HG03342 (cell line): ENCODE results near the gene CDH7.
A peak's percentile ranks its signal among the peaks of the same experiment; 100 is the strongest.

Source experiments
- ATAC-seq: cut with Tn5 transposase; IDR thresholded peaks from one replicate; pipeline ENCODE4 v1.9.1; 2021; ENCODE audit warnings: mild to moderate bottlenecking, moderate library complexity; ENCODE audit not compliant: unreplicated experiment

The CDH7 gene

GRCh38 chr18:65762556-65762955 lies 11.7 kb downstream of the CDH7 start:
- no peak for ATAC-seq

- no peak for ATAC-seq
Observed at GRCh38 chr18:65767406-65767805, 16.6 kb downstream of the CDH7 start.

- no peak for ATAC-seq
Observed at GRCh38 chr18:65768120-65768778, 17.4 kb downstream of the CDH7 start.

GRCh38 chr18:65769652-65770051 lies 18.8 kb downstream of the CDH7 start:
- ATAC-seq, result no peak

- no peak for ATAC-seq
Observed at GRCh38 chr18:65786474-65786873, 35.7 kb downstream of the CDH7 start.

GRCh38 chr18:65788373-65788772 lies 37.6 kb downstream of the CDH7 start:
- no peak for ATAC-seq

- no peak for ATAC-seq
Observed at GRCh38 chr18:65790604-65791003, 39.8 kb downstream of the CDH7 start.

- no peak for ATAC-seq
Observed at GRCh38 chr18:65791719-65792118, 40.9 kb downstream of the CDH7 start.

GRCh38 chr18:65792456-65793074 lies 41.8 kb downstream of the CDH7 start:
- no peak for ATAC-seq

GRCh38 chr18:65808759-65809158 lies 57.9 kb downstream of the CDH7 start:
- ATAC-seq, result no peak

GRCh38 chr18:65811307-65811706 lies 60.5 kb downstream of the CDH7 start:
- no peak for ATAC-seq

- ATAC-seq, result no peak
Observed at GRCh38 chr18:65815506-65815905, 64.7 kb downstream of the CDH7 start.

- no peak for ATAC-seq
Observed at GRCh38 chr18:65817178-65817577, 66.4 kb downstream of the CDH7 start.

- ATAC-seq, result no peak
Observed at GRCh38 chr18:65821911-65822310, 71.1 kb downstream of the CDH7 start.

GRCh38 chr18:65822826-65823225 lies 72.0 kb downstream of the CDH7 start:
- ATAC-seq, result no peak

- ATAC-seq, result no peak
Observed at GRCh38 chr18:65827444-65827843, 76.6 kb downstream of the CDH7 start.

GRCh38 chr18:65835881-65836280 lies 85.1 kb downstream of the CDH7 start:
- no peak for ATAC-seq

- ATAC-seq, result peak; percentile 49
Observed at GRCh38 chr18:65846107-65846506, 95.3 kb downstream of the CDH7 start.

- no peak for ATAC-seq
Observed at GRCh38 chr18:65852273-65852672, 101.5 kb downstream of the CDH7 start.

- ATAC-seq, result no peak
Observed at GRCh38 chr18:65859075-65859474, 108.3 kb downstream of the CDH7 start.

- ATAC-seq, result no peak
Observed at GRCh38 chr18:65869527-65869926, 118.7 kb downstream of the CDH7 start.

GRCh38 chr18:65876310-65876709 lies 125.5 kb downstream of the CDH7 start:
- no peak for ATAC-seq

GRCh38 chr18:65897292-65897691 lies 146.5 kb downstream of the CDH7 start:
- ATAC-seq, result no peak
